Liver (tissue), 9 donors: ENCODE data around the gene CFAP299. TPM values are rescaled to one million over a fixed set of nuclear protein-coding genes. Genes with fewer than 3 reads are reported as not detected.

Experiments
- DNase-seq: peaks from one replicate; pipeline ENCODE4 v3.0.0-alpha.2; 2017; ENCODE audit warnings: low spot score
- H3K27ac ChIP-seq, 2 donors: one replicate each; pipeline ENCODE4 v1.7.0; 2013; ENCODE audit warnings: inconsistent platforms in 2 of 2, low read length in 2 of 2, control low read depth in 1 of 2, low read depth in 1 of 2, mild to moderate bottlenecking in 1 of 2
- H3K27me3 ChIP-seq, 4 donors: one replicate each; pipeline versions ENCODE4 v1.6.1 to v1.7.0; 2013; ENCODE audit warnings: low read length in 3 of 4, inconsistent platforms in 1 of 4, mild to moderate bottlenecking in 1 of 4, moderate library complexity in 1 of 4; ENCODE audit not compliant: control insufficient read depth in 4 of 4, insufficient read depth in 4 of 4
- H3K36me3 ChIP-seq, 4 donors: one replicate each; pipeline versions ENCODE4 v1.6.1 to v1.7.0; 2013; ENCODE audit warnings: low read length in 3 of 4, mild to moderate bottlenecking in 3 of 4, low read depth in 1 of 4, moderate library complexity in 1 of 4; ENCODE audit not compliant: control insufficient read depth in 4 of 4, insufficient read depth in 3 of 4
- H3K4me1 ChIP-seq, 4 donors: one replicate each; pipeline versions ENCODE4 v1.6.1 to v1.7.0; 2013; ENCODE audit warnings: low read length in 3 of 4, mild to moderate bottlenecking in 3 of 4, moderate library complexity in 1 of 4; ENCODE audit not compliant: control insufficient read depth in 4 of 4, insufficient read depth in 4 of 4
- H3K4me3 ChIP-seq, 3 donors: one replicate each; pipeline versions ENCODE4 v1.6.1 to v1.7.0; 2013; ENCODE audit warnings: low read length in 3 of 3, control low read depth in 1 of 3, low read depth in 1 of 3, mild to moderate bottlenecking in 1 of 3
- H3K9ac ChIP-seq, 2 donors: one replicate each; pipeline ENCODE4 v1.7.0; 2013; ENCODE audit warnings: low read length in 2 of 2, mild to moderate bottlenecking in 2 of 2, moderate library complexity in 2 of 2, control low read depth in 1 of 2, low read depth in 1 of 2
- H3K9me3 ChIP-seq, 4 donors: one replicate each; pipeline versions ENCODE4 v1.6.1 to v1.7.0; 2013; ENCODE audit warnings: low read length in 3 of 4; ENCODE audit not compliant: control insufficient read depth in 4 of 4
- ATF3 ChIP-seq: IDR thresholded peaks from 2 replicates; pipeline ENCODE4 v1.6.1; 2016; ENCODE audit warnings: antibody characterized with exemption
- EGR1 ChIP-seq, 2 donors: IDR thresholded peaks; 2 replicates each; pipeline ENCODE4 v1.6.1; 2016 to 2018; ENCODE audit warnings: antibody characterized with exemption in 2 of 2, low read depth in 2 of 2
- FOXA1 ChIP-seq: IDR thresholded peaks from 2 replicates; pipeline ENCODE4 v1.6.1; 2016; ENCODE audit warnings: antibody characterized with exemption
- FOXA2 ChIP-seq: IDR thresholded peaks from 2 replicates; pipeline ENCODE4 v1.6.1; 2016; ENCODE audit warnings: antibody characterized with exemption
- GABPA ChIP-seq, 2 donors: IDR thresholded peaks in 1 of 2; conservative IDR thresholded peaks in 1 of 2; 2 replicates each; pipeline ENCODE4 v1.6.1; 2016; ENCODE audit warnings: antibody characterized with exemption in 2 of 2, mild to moderate bottlenecking in 1 of 2, moderate library complexity in 1 of 2
- HNF4A ChIP-seq, 2 donors: conservative IDR thresholded peaks; 2 replicates each; pipeline ENCODE4 v1.6.1; 2016; ENCODE audit warnings: antibody characterized with exemption in 2 of 2, mild to moderate bottlenecking in 2 of 2
- HNF4G ChIP-seq: IDR thresholded peaks from 2 replicates; pipeline ENCODE4 v1.6.1; 2016; ENCODE audit warnings: antibody characterized with exemption
- JUND ChIP-seq, 2 donors: IDR thresholded peaks; 2 replicates each; pipeline ENCODE4 v1.6.1; 2016; ENCODE audit warnings: antibody characterized with exemption in 2 of 2
- MAX ChIP-seq: IDR thresholded peaks from 2 replicates; pipeline ENCODE4 v1.6.1; 2016; ENCODE audit warnings: antibody characterized with exemption
- NR2F2 ChIP-seq: IDR thresholded peaks from 2 replicates; pipeline ENCODE4 v1.6.1; 2016; ENCODE audit warnings: antibody characterized with exemption
- RAD21 ChIP-seq, 2 donors: IDR thresholded peaks; 2 replicates each; pipeline ENCODE4 v1.6.1; 2016; ENCODE audit warnings: antibody characterized with exemption in 2 of 2, mild to moderate bottlenecking in 2 of 2
- REST ChIP-seq: IDR thresholded peaks from 2 replicates; pipeline ENCODE4 v1.6.1; 2016; ENCODE audit warnings: antibody characterized with exemption, mild to moderate bottlenecking
- RXRA ChIP-seq, 2 donors: IDR thresholded peaks; 2 replicates each; pipeline ENCODE4 v1.6.1; 2017 to 2018; ENCODE audit warnings: antibody characterized with exemption in 2 of 2, mild to moderate bottlenecking in 1 of 2
- TAF1 ChIP-seq: conservative IDR thresholded peaks from 2 replicates; pipeline ENCODE4 v1.6.1; 2016; ENCODE audit warnings: antibody characterized with exemption, mild to moderate bottlenecking
- YY1 ChIP-seq: IDR thresholded peaks from 2 replicates; pipeline ENCODE4 v1.6.1; 2016; ENCODE audit warnings: antibody characterized with exemption, mild to moderate bottlenecking
- WGBS: extraction: QIAGEN DNeasy Blood & Tissue Kit; methylation state at CpG from one replicate; pipeline ENCODE4 v1.1.7; 2013; 5-methylcytosine and 5-hydroxymethylcytosine counted together
- polyA plus RNA-seq, 2 donors: library from polyadenylated mRNA; stranded (reverse) in 1 of 2; unstranded in 1 of 2; fragments of 200-250 nt in 1 of 2; fragments of >200 nt in 1 of 2; fragmentation: Nextera tagmentation in 1 of 2; extraction: Ambion mirVana in 1 of 2; gene quantifications; one replicate each; pipeline versions ENCODE4 v1.2.1 to v1.2.3, GENCODE V29; 2013 to 2015
- total RNA-seq, 2 donors: library from RNA; depleted of rRNA; stranded (reverse); fragments of >200 nt; gene quantifications; one replicate each; pipeline ENCODE4 v1.2.3, GENCODE V29; 2014
- donor health status: healthy.
- donor health status: healthy.
- donor health status: healthy.
- donor health status: healthy.
- donor health status: healthy.

CFAP299 gene
- total and polyA plus RNA-seq, 4 donors: not detected

- no peak for DNase-seq
- Histone ChIP-seq H3K4me3 (no peak overlapping the region), H3K27ac (no peak overlapping the region), H3K9me3 (peaks cover 0 to under 1% (median 0%) of the 10 kb centered on the region in 4 donors), H3K36me3 (no peaks in the 10 kb centered on the region), H3K4me1 (no peaks in the 10 kb centered on the region), H3K9ac (no peak overlapping the region), H3K27me3 (no peaks in the 10 kb centered on the region)
- TF ChIP-seq NR2F2 (no peak), TAF1 (no peak), ATF3 (no peak), FOXA1 (no peak), FOXA2 (no peak), RAD21 (IDR thresholded peaks at IDR 0.05) (no peak)
- 44% methylated on average over 1 of the region's 1 CpG for WGBS
Observed at GRCh38 chr4:80803337-80803736, 467.8 kb downstream of the CFAP299 start.

- TF ChIP-seq RXRA (IDR thresholded peaks at IDR 0.05): no peak
- TF ChIP-seq EGR1 (IDR thresholded peaks at IDR 0.05; ENCODE audit: low read depth in 2 of 2): no peak
- no peak for TF ChIP-seq FOXA1
- no peak for TF ChIP-seq ATF3
- no peak for TF ChIP-seq HNF4A (conservative IDR thresholded peaks at IDR 0.05)
- TF ChIP-seq JUND (IDR thresholded peaks at IDR 0.05): no peak
- TF ChIP-seq GABPA (IDR thresholded peaks at IDR 0.05 in 1 of 2, conservative IDR thresholded peaks at IDR 0.05 in 1 of 2): no peak
- no peak for TF ChIP-seq MAX
- no peak for TF ChIP-seq RAD21 (IDR thresholded peaks at IDR 0.05)
- TF ChIP-seq TAF1: no peak
- no peak for TF ChIP-seq HNF4G
- no peak for TF ChIP-seq FOXA2
- no peak for TF ChIP-seq REST
- TF ChIP-seq YY1: no peak
- no peak overlapping the region for H3K4me3 ChIP-seq
- 66% methylated on average over 1 of the region's 1 CpG for WGBS
Observed at GRCh38 chr4:80806472-80806871, 470.9 kb downstream of the CFAP299 start.

More at GRCh38 chr4:80806472-80806871, 470.9 kb downstream of the CFAP299 start:
- H3K4me1 ChIP-seq: no peaks in the 10 kb centered on the region
- no peak overlapping the region for H3K9ac ChIP-seq
- no peak for DNase-seq
- no peaks in the 10 kb centered on the region for H3K36me3 ChIP-seq
- H3K27ac ChIP-seq: no peak overlapping the region
- no peaks in the 10 kb centered on the region for H3K9me3 ChIP-seq
- H3K27me3 ChIP-seq: no peaks in the 10 kb centered on the region
